GM12878 (cell line): Measurements from ENCODE around the gene IGSF6. TPM values are rescaled to one million over a fixed set of nuclear protein-coding genes. Genes with fewer than 3 reads are reported as not detected.
"Not testable (repeated sequence)": the region's sequence is repeated elsewhere in the genome, so short reads cannot be mapped to it uniquely, and the experiment has no call there.

Experiments
- ATAC-seq: fragments of 200-7000 bp; cut with Tn5 transposase; 3 replicates; pipeline ENCODE4 v1.9.1; 2020; ENCODE audit warnings: mild to moderate bottlenecking, moderate library complexity
- BruUV-seq: library from RNA; stranded (reverse); fragments of 400-500 nt; replicated peaks from 2 replicates; lab custom pipeline; 2021; lab: Mats Ljungman, UMichigan
- CTCF ChIA-PET: fragments of 300-600 bp; sonication (Branson Sonifier 250); formaldehyde crosslinking; extraction: SDS; loops from one replicate; lab custom pipeline; 2021; ENCODE audit warnings: inconsistent platforms; lab: Yijun Ruan, JAX
- POLR2A ChIA-PET: fragments of 350-600 bp; formaldehyde crosslinking; extraction: SDS; loops from one replicate; lab custom pipeline; 2021; ENCODE audit warnings: inconsistent platforms; lab: Charles Lee
- RAD21 ChIA-PET: fragments of 300-600 bp; sonication (Branson Sonifier 250); formaldehyde crosslinking; loops from one replicate; lab custom pipeline; 2023; ENCODE audit warnings: antibody characterized with exemption; ENCODE audit not compliant: unreplicated experiment; lab: Charles Lee
- SMC1A ChIA-PET: fragments of 300-600 bp; sonication (Branson Sonifier 250); formaldehyde crosslinking; loops from one replicate; lab custom pipeline; 2023; ENCODE audit not compliant: unreplicated experiment, uncharacterized antibody; lab: Charles Lee
- DNase-seq: peaks from one replicate; pipeline ENCODE4 v3.0.0-alpha.2; 2011; ENCODE audit warnings: low read depth, low spot score
- FAIRE-seq: peaks from 3 replicates; lab custom pipeline; 2011; peaks lifted over from hg19 to GRCh38; lab: Jason Lieb, UNC
- H2AFZ ChIP-seq: 2 replicates; pipeline ENCODE4 v1.6.0; 2011; ENCODE audit warnings: low read depth, low read length, control low read depth; ENCODE audit not compliant: control insufficient read depth
- H3K27ac ChIP-seq: 2 replicates; pipeline ENCODE4 v1.5.1; 2011; ENCODE audit warnings: control low read depth; ENCODE audit not compliant: control insufficient read depth, insufficient read depth
- H3K27me3 ChIP-seq, 2 experiments: replicated peaks in 1 of 2; 2 replicates each; pipeline versions ENCODE4 v1.6.0 to v1.6.1; 2011; ENCODE audit warnings: low read length in 1 of 2; ENCODE audit not compliant: control insufficient read depth in 2 of 2, insufficient read depth in 2 of 2
- H3K36me3 ChIP-seq, 2 experiments: 2 replicates each; pipeline ENCODE4 v1.5.1; 2011; ENCODE audit warnings: low read length in 1 of 2; ENCODE audit not compliant: control insufficient read depth in 2 of 2, insufficient read depth in 2 of 2
- H3K4me1 ChIP-seq: 2 replicates; pipeline ENCODE4 v1.6.1; 2011; ENCODE audit warnings: mild to moderate bottlenecking, low read length, moderate library complexity, mixed read lengths; ENCODE audit not compliant: control insufficient read depth, insufficient read depth
- H3K4me2 ChIP-seq: 2 replicates; pipeline ENCODE4 v1.6.0; 2011; ENCODE audit warnings: control low read depth; ENCODE audit not compliant: control insufficient read depth, insufficient read depth
- H3K4me3 ChIP-seq: fragments of 200-600 bp; sonication (generic); 2 replicates; pipeline ENCODE4 v1.5.1; 2016
- H3K79me2 ChIP-seq: 2 replicates; pipeline ENCODE4 v1.6.0; 2011; ENCODE audit warnings: low read length; ENCODE audit not compliant: control insufficient read depth, insufficient read depth
- H3K9ac ChIP-seq: 2 replicates; pipeline ENCODE4 v1.8.0; 2011; ENCODE audit warnings: low read length, control low read depth, mixed read lengths; ENCODE audit not compliant: control insufficient read depth, insufficient read depth
- H3K9me3 ChIP-seq: replicated peaks from 3 replicates; pipeline ENCODE4 v1.5.1; 2011; ENCODE audit warnings: mild to moderate bottlenecking, low read length; ENCODE audit not compliant: control insufficient read depth, insufficient read depth
- H4K20me1 ChIP-seq: 2 replicates; pipeline ENCODE4 v1.6.0; 2011; ENCODE audit not compliant: control insufficient read depth, insufficient read depth
- ATF2 ChIP-seq: IDR thresholded peaks from 2 replicates; pipeline ENCODE4 v1.6.1; 2012; ENCODE audit warnings: low read length, inconsistent platforms
- CBX5 ChIP-seq: sonication (generic); IDR thresholded peaks from 2 replicates; pipeline ENCODE4 v1.6.1; 2016; ENCODE audit warnings: low read depth, moderate library complexity, mild to moderate bottlenecking, inconsistent platforms
- CUX1 ChIP-seq: IDR thresholded peaks from 2 replicates; pipeline ENCODE4 v1.6.1; 2012; ENCODE audit warnings: improper control_type of control experiment, low read depth, low read length; ENCODE audit not compliant: insufficient replicate concordance
- KAT2A ChIP-seq: conservative IDR thresholded peaks from 2 replicates; pipeline ENCODE4 v1.6.1; 2011; ENCODE audit warnings: low read depth, low read length; ENCODE audit not compliant: control insufficient read depth
- WGBS: methylation state at CpG from one replicate; pipeline ENCODE4 v1.1.6; 2016; ENCODE audit warnings: low lambda C conversion rate; ENCODE audit not compliant: insufficient replicate concordance, insufficient coverage; ENCODE audit errors: missing lambda C conversion rate; 5-methylcytosine and 5-hydroxymethylcytosine counted together
- in situ Hi-C: fragments of 300-500 bp; cut with MboI; formaldehyde crosslinking; loops from 9 replicates; pipeline ENCODE4 v1.14.3; 2018; ENCODE audit warnings: mixed read lengths
- intact Hi-C: fragments of 100-400 bp; cut with micrococcal nuclease; formaldehyde crosslinking; loops from one replicate; pipeline ENCODE4 v1.14.2; 2022; ENCODE audit not compliant: unreplicated experiment
- polyA plus RNA-seq, 11 experiments: library from polyadenylated mRNA; depleted of rRNA in 4 of 11; unstranded in 6 of 11; stranded (reverse) in 5 of 11; fragments of >200 nt; fragmentation: Nextera tagmentation in 4 of 11; fragmentation: Illumina TruSeq in 1 of 11; extraction: Ambion mirVana in 4 of 11; extraction: Trizol in 1 of 11; gene quantifications; 1 replicate in 1 of 11; 2 replicates in 10 of 11; pipeline versions ENCODE4 v1.2.1 to v1.2.3, GENCODE V29; 2011 to 2016; ENCODE audit warnings: inconsistent platforms in 2 of 11, missing spikeins in 2 of 11, low read depth in 1 of 11
- total RNA-seq, 4 experiments: library from RNA; depleted of rRNA in 3 of 4; stranded (reverse); fragments of >200 nt in 3 of 4; fragmentation: Illumina TruSeq in 1 of 4; extraction: Trizol in 1 of 4; gene quantifications; 2 replicates each; pipeline versions ENCODE4 v1.2.1 to v1.2.3, GENCODE V29; 2013 to 2021

Gene IGSF6
- total and polyA plus RNA-seq, 10 of the 15 experiments (the other 5 are each of a cell fraction or from before 2014, with no cell fraction given), result 0.32 to 1.2 (median 0.72) TPM

- H3K79me2 ChIP-seq, BruUV-seq, H3K27me3 ChIP-seq, H3K9me3 ChIP-seq, intact Hi-C loops, H3K27ac ChIP-seq, FAIRE-seq, H3K4me3 ChIP-seq, DNase-seq, H3K36me3 ChIP-seq, H4K20me1 ChIP-seq, H3K4me2 ChIP-seq, H2AFZ ChIP-seq, H3K9ac ChIP-seq, ATAC-seq: not testable (repeated sequence)
- WGBS, result 91% methylated on average over 12 of the region's 12 CpGs
- ChIA-PET SMC1A (interaction anchor here (0.9 to 2.2 kb wide), 4 partner anchors 7 to 59 kb away, joined by 3 to 6 read pairs (median 4); no protein-coding TSS in a partner anchor), POLR2A (interaction anchor here (1.4 kb wide), 1 partner anchor 7 kb away, joined by 3 read pairs; no protein-coding TSS in a partner anchor), CTCF (interaction anchor here (0.6 to 10.1 kb wide), 3 partner anchors 8 to 87 kb away, joined by 3 to 100 read pairs (median 4); no protein-coding TSS in a partner anchor), RAD21 (interaction anchor here (1.5 kb wide), 1 partner anchor 8 kb away, joined by 3 read pairs; no protein-coding TSS in a partner anchor)
- in situ Hi-C loops, result loop anchor here (10.0 kb wide), 1 partner anchor 55 kb away; no protein-coding TSS in a partner anchor
- H3K4me1 ChIP-seq, result peaks cover 26% of the 10 kb centered on the region
Measured at GRCh38 chr16:21649826-21650406, 2.5 kb downstream of the IGSF6 start.

GRCh38 chr16:21647562-21648164 is 4.7 kb downstream of the IGSF6 start:
- intact Hi-C loops (no loop called here), in situ Hi-C loops (no loop called here)
- Histone ChIP-seq H4K20me1 (no peaks in the 10 kb centered on the region), H3K27ac (peak overlapping the region; percentile 88), H3K27me3 (no peaks in the 10 kb centered on the region), H3K9me3 (no peaks in the 10 kb centered on the region), H3K4me2 (peak overlapping the region; percentile 78), H3K4me3 (no peak overlapping the region), H3K9ac (no peak overlapping the region), H3K79me2 (no peaks in the 10 kb centered on the region; the same call in 1 of the 2 replicates), H3K36me3 (no peaks in the 10 kb centered on the region; a peak in 1 of 4 replicates), H2AFZ (no peak overlapping the region), H3K4me1 (peaks cover 33% of the 10 kb centered on the region)
- WGBS, result 79% methylated on average over 9 of the region's 9 CpGs
- DNase-seq (no peak), ATAC-seq (peak; percentile 10), FAIRE-seq (no peak)
- ChIA-PET POLR2A (no interaction called here), SMC1A (interaction anchor here (0.6 to 2.2 kb wide), 6 partner anchors 9 to 61 kb away, joined by 3 to 6 read pairs (median 4); no protein-coding TSS in a partner anchor), RAD21 (interaction anchor here (1.5 to 1.9 kb wide), 2 partner anchors 8 to 10 kb away, joined by 5 read pairs; no protein-coding TSS in a partner anchor), CTCF (interaction anchor here (0.8 to 10.1 kb wide), 5 partner anchors 8 to 62 kb away, joined by 3 to 100 read pairs (median 3); no protein-coding TSS in a partner anchor)
- BruUV-seq, result no TSS peak
- TF ChIP-seq KAT2A (no peak), CUX1 (no peak), ATF2 (no peak), CBX5 (no peak)
